Astrocyte of the cerebellum (primary cell): ENCODE results near the gene MTNR1A.
"Not testable (repeated sequence)": the region's sequence is repeated elsewhere in the genome, so short reads cannot be mapped to it uniquely, and the experiment has no call there.

Source experiments
- DNase-seq: peaks from one replicate; pipeline ENCODE4 v3.0.0-alpha.2; 2011; ENCODE audit warnings: low read depth
- H3K4me3 ChIP-seq: 2 replicates; pipeline ENCODE4 v1.5.1; 2011; ENCODE audit warnings: mild to moderate bottlenecking, low read depth, low read length, moderate library complexity
- CTCF ChIP-seq: IDR thresholded peaks from 2 replicates; pipeline ENCODE4 v1.5.1; 2012; ENCODE audit warnings: low read length, low read depth, moderate library complexity, mild to moderate bottlenecking; ENCODE audit errors: missing control alignments
- in situ Hi-C: cut with HindIII; loops from 2 replicates; pipeline ENCODE4 v1.10.0; 2017; ENCODE audit warnings: low sequenced_read_pairs

Gene MTNR1A

GRCh38 chr4:186537843-186538521, 17.4 kb downstream of the MTNR1A start:
- TF ChIP-seq CTCF, result no peak
- DNase-seq, result no peak
- no peak overlapping the region for H3K4me3 ChIP-seq
- in situ Hi-C loops, result no loop called here

- H3K4me3 ChIP-seq, result no peak overlapping the region
- DNase-seq, result no peak
- TF ChIP-seq CTCF, result no peak
- in situ Hi-C loops, result no loop called here
Observed at GRCh38 chr4:186536285-186536684, 19.1 kb downstream of the MTNR1A start.

DNA sequence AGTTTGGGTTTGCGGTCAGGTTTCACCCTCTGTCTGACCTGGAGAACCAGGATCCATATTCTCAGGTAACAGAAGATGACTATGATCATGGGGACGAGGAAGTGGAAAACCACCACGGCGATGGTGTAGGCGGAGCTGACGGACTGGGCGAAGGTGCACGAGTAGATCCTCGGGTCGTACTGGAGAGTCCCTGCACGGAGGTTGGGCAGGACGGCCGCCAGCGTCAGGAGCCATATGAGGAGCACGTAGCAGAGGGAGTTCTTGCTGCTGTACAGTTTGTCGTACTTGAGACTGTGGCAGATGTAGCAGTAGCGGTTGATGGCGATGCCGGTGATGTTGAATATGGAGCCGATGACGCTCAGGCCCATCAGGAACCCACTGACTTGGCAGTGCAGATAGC, 21.3 kb downstream of the MTNR1A start:
- H3K4me3 ChIP-seq, result no peak overlapping the region
- TF ChIP-seq CTCF, result no peak
- DNase-seq, result no peak
- in situ Hi-C loops, result no loop called here

GRCh38 chr4:186523927-186524326, 31.4 kb downstream of the MTNR1A start:
- DNase-seq, in situ Hi-C loops, H3K4me3 ChIP-seq: not testable (repeated sequence)

- DNase-seq, result no peak
- TF ChIP-seq CTCF, result no peak
- no peak overlapping the region for H3K4me3 ChIP-seq
- in situ Hi-C loops, result no loop called here
Observed at GRCh38 chr4:186516287-186516686, 39.1 kb downstream of the MTNR1A start.

GRCh38 chr4:186514271-186514950, 41.0 kb downstream of the MTNR1A start:
- in situ Hi-C loops, result no loop called here
- no peak for DNase-seq
- H3K4me3 ChIP-seq, result no peak overlapping the region
- no peak for TF ChIP-seq CTCF

GRCh38 chr4:186504771-186505170, 50.6 kb downstream of the MTNR1A start:
- H3K4me3 ChIP-seq, DNase-seq, in situ Hi-C loops: not testable (repeated sequence)
